Keratinocyte (primary cell): ENCODE results near the gene HOXC9. TPM values are rescaled to one million over a fixed set of nuclear protein-coding genes. Genes with fewer than 3 reads are reported as not detected.

Source experiments
- DNase-seq: peaks from one replicate; pipeline ENCODE4 v3.0.0-alpha.2; 2011; ENCODE audit warnings: low read depth, missing footprints, low spot score
- FAIRE-seq: peaks from 2 replicates; lab custom pipeline; 2011; peaks lifted over from hg19 to GRCh38; lab: Jason Lieb, UNC
- H2AFZ ChIP-seq: 2 replicates; pipeline ENCODE4 v1.6.0; 2012; ENCODE audit warnings: low read length, control low read depth, inconsistent platforms; ENCODE audit not compliant: control insufficient read depth
- H3K27ac ChIP-seq: 2 replicates; pipeline ENCODE4 v1.5.1; 2011; ENCODE audit warnings: low read length; ENCODE audit not compliant: control insufficient read depth, insufficient read depth
- H3K27me3 ChIP-seq: 3 replicates; pipeline ENCODE4 v1.6.0; 2011; ENCODE audit warnings: low read length; ENCODE audit not compliant: control insufficient read depth, insufficient read depth; ENCODE audit errors: extremely low read depth
- H3K36me3 ChIP-seq, 2 experiments: 2 replicates in 1 of 2; 3 replicates in 1 of 2; pipeline ENCODE4 v1.5.1; 2011; ENCODE audit warnings: low read length in 2 of 2, mild to moderate bottlenecking in 1 of 2; ENCODE audit not compliant: control insufficient read depth in 2 of 2, insufficient read depth in 2 of 2; ENCODE audit errors: extremely low read depth in 1 of 2
- H3K4me1 ChIP-seq: 3 replicates; pipeline ENCODE4 v1.5.1; 2011; ENCODE audit warnings: low read length; ENCODE audit not compliant: control insufficient read depth, insufficient read depth; ENCODE audit errors: extremely low read depth
- H3K4me2 ChIP-seq: 3 replicates; pipeline ENCODE4 v1.6.0; 2011; ENCODE audit warnings: low read depth, low read length; ENCODE audit not compliant: control insufficient read depth, insufficient read depth; ENCODE audit errors: extremely low read depth
- H3K4me3 ChIP-seq, 3 experiments: fragments of 200-600 bp in 1 of 3; sonication (generic) in 1 of 3; 2 replicates in 2 of 3; 3 replicates in 1 of 3; pipeline ENCODE4 v1.5.1; 2011 to 2016; ENCODE audit warnings: low read length in 3 of 3, mild to moderate bottlenecking in 3 of 3, control low read depth in 2 of 3, inconsistent platforms in 1 of 3, low read depth in 1 of 3, mixed read lengths in 1 of 3, mixed run types in 1 of 3, moderate library complexity in 1 of 3; ENCODE audit not compliant: control insufficient read depth in 2 of 3, insufficient read depth in 2 of 3; ENCODE audit errors: extremely low read depth in 1 of 3
- H3K79me2 ChIP-seq: 2 replicates; pipeline ENCODE4 v1.6.0; 2012; ENCODE audit warnings: low read length; ENCODE audit not compliant: control insufficient read depth, insufficient read depth
- H3K9ac ChIP-seq: 3 replicates; pipeline ENCODE4 v1.6.0; 2011; ENCODE audit warnings: low read length; ENCODE audit not compliant: control insufficient read depth, insufficient read depth; ENCODE audit errors: extremely low read depth
- H3K9me1 ChIP-seq: 3 replicates; pipeline ENCODE4 v1.6.0; 2011; ENCODE audit warnings: low read length; ENCODE audit not compliant: control insufficient read depth, insufficient read depth; ENCODE audit errors: extremely low read depth
- H3K9me3 ChIP-seq: 2 replicates; pipeline ENCODE4 v1.5.1; 2012; ENCODE audit warnings: low read depth, low read length; ENCODE audit not compliant: control insufficient read depth
- H4K20me1 ChIP-seq: 3 replicates; pipeline ENCODE4 v1.6.0; 2011; ENCODE audit warnings: low read length; ENCODE audit not compliant: control insufficient read depth, insufficient read depth; ENCODE audit errors: extremely low read depth
- CTCF ChIP-seq, 3 experiments: IDR thresholded peaks in 1 of 3; conservative IDR thresholded peaks in 1 of 3; optimal IDR thresholded peaks in 1 of 3; 2 replicates in 2 of 3; 3 replicates in 1 of 3; pipeline versions ENCODE3 to v1.5.1; 2011; ENCODE audit warnings: low read length in 3 of 3, mild to moderate bottlenecking in 3 of 3, moderate library complexity in 2 of 3, control low read depth in 1 of 3, inconsistent platforms in 1 of 3; ENCODE audit not compliant: insufficient read depth in 2 of 3; ENCODE audit errors: extremely low read depth in 1 of 3
- EZH2 ChIP-seq: IDR thresholded peaks from one replicate; pipeline ENCODE4 v1.6.1; 2012; ENCODE audit warnings: inconsistent platforms, mild to moderate bottlenecking, low read length, moderate library complexity
- dilution Hi-C: fragments of 300-500 bp; cut with MboI; formaldehyde crosslinking; loops from one replicate; pipeline ENCODE4 v1.7.0; 2020; ENCODE audit warnings: low sequenced_read_pairs; ENCODE audit not compliant: extremely low pct_ligation_motif_present
- polyA plus RNA-seq, 5 experiments: library from polyadenylated mRNA; depleted of rRNA in 3 of 5; stranded (reverse) in 3 of 5; stranded (forward) in 1 of 5; unstranded in 1 of 5; fragments of >200 nt; gene quantifications; 1 replicate in 1 of 5; 2 replicates in 3 of 5; 3 replicates in 1 of 5; pipeline versions ENCODE4 v1.2.1 to v1.2.3, GENCODE V29; 2011 to 2012; ENCODE audit warnings: missing spikeins in 2 of 5, low read depth in 1 of 5, low replicate concordance in 1 of 5

The HOXC9 gene
- polyA plus RNA-seq, 1 donor (not counting 4 experiments of a cell fraction or from before 2014, with no cell fraction given), result 1.8 TPM

GRCh38 chr12:53991077-53991460 lies 8.9 kb upstream of the HOXC9 start:
- Histone ChIP-seq H3K36me3 (peaks cover 0 to 2% of the 10 kb centered on the region in 2 experiments), H4K20me1 (no peaks in the 10 kb centered on the region), H3K4me2 (peak overlapping the region; percentile 12), H3K27me3 (no peaks in the 10 kb centered on the region), H3K9ac (no peak overlapping the region), H2AFZ (no peak overlapping the region), H3K9me1 (no peaks in the 10 kb centered on the region), H3K4me3 (no peak overlapping the region), H3K79me2 (peaks cover 97% of the 10 kb centered on the region), H3K9me3 (no peaks in the 10 kb centered on the region), H3K4me1 (peaks cover 35% of the 10 kb centered on the region), H3K27ac (no peak overlapping the region)
- FAIRE-seq (no peak), DNase-seq (no peak)
- dilution Hi-C loops, result no loop called here
- TF ChIP-seq CTCF (optimal IDR thresholded peaks at IDR 0.05 in 1 of 3, IDR thresholded peaks at IDR 0.05 in 1 of 3, conservative IDR thresholded peaks at IDR 0.05 in 1 of 3; ENCODE audit: extremely low read depth in 1 of 3, insufficient read depth in 2 of 3, low read length in 3 of 3) (no peak), EZH2 (no peak)

GRCh38 chr12:53992377-53992889 lies 7.5 kb upstream of the HOXC9 start:
- Histone ChIP-seq H3K9me3 (no peaks in the 10 kb centered on the region), H3K4me1 (peaks cover 35% of the 10 kb centered on the region), H2AFZ (no peak overlapping the region), H3K27me3 (no peaks in the 10 kb centered on the region), H3K9ac (no peak overlapping the region), H3K4me2 (no peak overlapping the region), H3K27ac (no peak overlapping the region), H3K4me3 (no peak overlapping the region), H3K79me2 (peaks cover 97% of the 10 kb centered on the region), H3K9me1 (no peaks in the 10 kb centered on the region), H4K20me1 (no peaks in the 10 kb centered on the region), H3K36me3 (peaks cover 0 to 2% of the 10 kb centered on the region in 2 experiments)
- FAIRE-seq, result no peak
- DNase-seq, result no peak
- dilution Hi-C loops, result no loop called here
- TF ChIP-seq EZH2 (no peak), CTCF (optimal IDR thresholded peaks at IDR 0.05 in 1 of 3, IDR thresholded peaks at IDR 0.05 in 1 of 3, conservative IDR thresholded peaks at IDR 0.05 in 1 of 3; ENCODE audit: extremely low read depth in 1 of 3, insufficient read depth in 2 of 3, low read length in 3 of 3) (no peak)
